Activated T-cell treated with anti-CD3 and anti-CD28 coated beads for 48 hours (primary cell): ENCODE results near the gene CHTF18.
"Not testable (repeated sequence)": the region's sequence is repeated elsewhere in the genome, so short reads cannot be mapped to it uniquely, and the experiment has no call there.

Source experiments
- DNase-seq: peaks from one replicate; pipeline ENCODE4 v3.0.0-alpha.2; 2020; ENCODE audit warnings: low read depth

The CHTF18 gene

DNA sequence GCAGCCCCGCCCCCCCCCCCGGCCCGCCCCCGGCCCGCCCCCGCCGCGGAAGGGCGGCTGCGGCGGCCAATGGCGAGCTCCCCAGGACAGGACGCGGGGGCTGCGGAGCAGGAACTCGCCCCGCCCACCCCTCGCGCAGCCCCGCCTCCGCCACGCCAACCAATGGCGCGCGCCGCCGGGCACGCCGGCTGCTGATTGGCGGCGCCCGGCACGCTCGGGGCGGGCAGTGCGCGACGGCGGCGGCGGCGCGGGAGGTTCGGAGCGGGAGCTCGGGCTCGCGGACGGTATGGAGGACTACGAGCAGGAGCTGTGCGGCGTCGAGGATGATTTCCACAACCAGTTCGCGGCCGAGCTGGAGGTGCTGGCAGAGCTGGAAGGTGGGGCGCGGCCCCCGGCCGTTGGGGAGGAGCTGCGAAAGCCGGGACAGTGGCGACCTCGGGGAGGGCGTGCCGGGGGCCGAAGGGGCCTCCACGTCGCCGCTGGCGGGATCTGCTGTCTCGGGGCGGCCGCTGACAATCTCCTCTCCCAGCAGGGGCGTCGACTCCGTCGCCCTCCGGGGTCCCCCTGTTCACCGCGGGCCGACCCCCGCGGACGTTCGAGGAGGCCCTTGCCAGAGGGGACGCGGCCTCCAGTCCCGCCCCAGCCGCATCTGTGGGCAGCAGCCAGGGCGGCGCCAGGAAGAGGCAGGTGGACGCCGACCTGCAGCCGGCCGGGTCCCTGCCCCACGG lies at the start of gene CHTF18:
Gene CHTF18 (plus strand): TSS at position 222 of the 728 bp plus-strand sequence. CDS start 65 bp downstream, at position 287.
- peak; percentile 96 for DNase-seq

DNA sequence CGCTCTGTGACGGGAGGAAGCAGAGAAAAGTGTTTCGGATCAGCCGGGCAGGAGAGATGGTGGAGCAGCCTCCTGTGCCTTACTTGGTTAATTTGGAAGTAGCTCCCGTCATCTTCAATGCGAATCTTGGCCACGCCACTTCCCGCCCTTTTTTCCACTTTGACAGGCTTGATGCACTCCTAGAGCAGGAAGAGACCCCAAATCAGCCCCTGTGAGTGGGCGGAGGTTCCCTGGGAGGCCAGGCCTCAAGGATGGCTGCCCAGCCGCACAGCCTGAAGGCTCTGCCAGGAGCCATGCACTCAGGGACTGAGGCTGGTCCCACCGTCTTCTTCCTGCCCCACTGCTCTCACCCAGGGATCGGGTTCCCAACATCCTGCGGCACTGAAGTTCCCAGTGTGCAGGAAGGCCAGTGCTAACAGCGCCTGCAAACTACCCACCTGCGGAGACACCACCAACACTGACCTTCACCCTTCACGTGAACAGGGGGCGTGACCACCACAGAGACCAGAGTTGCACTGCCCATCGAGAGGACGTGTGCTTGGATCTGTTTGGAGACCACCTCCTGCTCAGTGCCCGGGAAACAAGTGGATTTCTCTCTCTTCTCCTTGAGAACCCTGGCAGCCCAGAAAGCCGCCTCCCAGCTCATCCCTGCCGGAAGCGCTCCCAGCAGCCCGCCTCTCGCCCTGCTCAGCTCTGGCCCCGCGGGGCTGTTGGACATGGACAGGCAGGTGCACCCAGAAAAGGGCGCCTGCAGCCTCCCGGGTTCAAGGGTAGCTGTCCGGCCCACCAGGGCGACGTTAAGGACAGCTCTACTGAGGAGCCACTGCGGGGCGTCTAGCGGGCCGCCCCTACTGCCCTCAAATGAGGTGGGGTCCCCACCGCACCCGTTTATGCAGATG lies 48.6 kb upstream of the CHTF18 start:
- no peak for DNase-seq

DNA sequence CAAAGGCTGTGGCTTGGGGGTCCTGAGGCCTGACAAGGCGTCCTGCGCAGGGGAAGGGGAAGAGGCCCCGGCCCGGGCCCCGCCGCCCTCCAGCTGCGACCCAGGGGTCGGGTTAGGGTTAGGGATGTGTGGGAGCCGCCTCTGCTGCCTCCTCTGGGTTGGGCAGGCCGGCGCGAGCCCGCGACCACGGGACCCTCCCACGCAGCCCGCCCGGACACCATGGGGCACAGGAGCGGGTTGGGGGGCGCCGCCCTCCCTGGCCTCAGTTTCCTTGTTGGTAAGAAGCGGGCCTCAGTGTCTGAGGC lies 48.0 kb upstream of the CHTF18 start:
- DNase-seq = no peak

DNA sequence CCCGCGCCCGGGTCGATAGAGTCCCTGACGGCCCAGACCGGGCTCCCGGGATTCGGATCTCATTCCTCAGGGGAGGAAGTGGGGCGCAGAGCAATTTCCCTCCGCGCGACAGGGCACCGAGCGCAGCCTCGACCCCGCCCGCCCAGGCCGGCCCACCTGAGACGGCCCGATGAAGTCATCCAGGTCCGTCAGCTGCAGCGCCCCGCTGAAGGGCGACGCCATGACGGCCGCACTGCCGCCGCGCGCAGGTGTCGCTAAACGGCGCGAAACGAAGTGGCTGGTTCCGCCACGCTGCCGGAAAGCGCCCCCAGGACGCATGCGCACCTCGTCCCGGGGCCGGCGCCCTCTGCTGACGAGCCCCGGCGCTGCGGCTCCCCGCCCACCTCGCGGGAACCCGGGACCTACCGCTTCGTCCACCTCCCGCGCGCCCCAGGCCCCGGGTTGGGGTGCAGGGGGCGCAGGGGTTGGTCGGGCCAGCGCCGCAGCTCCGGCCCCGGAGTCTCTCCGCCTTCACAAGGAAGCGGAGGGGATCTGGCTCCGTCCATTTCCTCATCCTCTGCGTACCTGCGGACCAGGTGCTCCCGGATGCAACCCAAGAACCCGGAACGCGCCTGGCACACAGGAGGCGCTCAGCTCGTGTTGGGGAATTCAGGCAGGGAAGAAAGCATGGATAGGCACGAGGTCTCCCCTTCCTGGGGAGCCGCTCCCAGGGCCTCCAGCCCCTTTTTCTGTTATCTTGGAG lies 47.5 kb upstream of the CHTF18 start, which contains the start of gene CIAO3:
Gene CIAO3 (minus strand): TSS at position 234 of the 742 bp plus-strand sequence. CDS start 12 bp downstream, at position 222.
- peak; percentile 93 for DNase-seq

DNA sequence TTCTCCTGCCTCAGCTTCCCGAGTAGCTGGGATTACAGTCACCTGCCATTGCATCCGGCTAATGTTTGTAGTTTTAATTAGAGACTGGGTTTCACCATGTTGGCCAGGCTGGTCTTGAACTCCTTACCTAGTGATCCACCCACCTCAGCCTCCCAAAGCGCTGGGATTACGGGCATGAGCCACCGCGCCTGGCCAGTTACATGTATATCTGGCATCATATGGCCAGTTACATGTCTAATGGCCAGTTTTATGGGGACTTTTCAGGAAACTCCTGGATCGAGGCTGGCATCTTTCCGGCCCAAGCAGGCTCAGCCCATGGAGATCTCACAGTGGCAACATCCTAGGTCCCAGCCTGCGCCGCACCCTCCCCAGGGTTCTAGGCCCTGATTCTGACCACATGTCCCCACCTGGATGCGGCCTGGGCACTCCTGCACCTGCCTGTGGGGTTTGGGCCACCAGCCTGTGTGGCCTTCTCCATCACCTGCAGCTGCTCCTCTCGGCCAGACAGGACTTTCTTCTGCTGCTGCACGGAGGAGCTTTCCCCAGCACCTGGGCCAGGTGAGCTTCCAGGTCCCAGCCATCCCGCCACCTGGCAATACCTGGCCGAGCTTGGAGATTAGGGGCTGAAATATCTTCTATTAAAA lies 46.3 kb upstream of the CHTF18 start:
- no peak for DNase-seq

DNA sequence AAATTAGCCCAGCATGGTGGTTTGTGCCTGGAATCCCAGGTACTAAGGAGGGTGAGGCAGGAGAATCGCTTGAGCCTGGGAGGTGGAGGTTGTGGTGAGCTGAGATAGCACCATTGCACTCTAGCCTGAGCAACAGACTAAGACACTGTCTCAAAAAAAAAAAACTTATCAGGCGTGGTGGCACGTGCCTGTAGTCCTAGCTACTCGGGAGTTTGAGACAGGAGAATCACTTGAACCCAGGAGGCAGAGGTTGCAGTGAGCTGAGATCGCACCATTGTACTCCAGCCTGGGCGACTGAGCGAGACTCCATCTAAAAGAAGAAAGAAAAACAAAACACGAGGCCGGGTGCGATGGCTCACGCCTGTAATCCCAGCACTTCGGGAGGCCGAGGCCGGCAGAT lies 45.5 kb upstream of the CHTF18 start:
- not testable (repeated sequence) for DNase-seq

GRCh38 chr16:743794-744500 lies 44.5 kb upstream of the CHTF18 start:
- DNase-seq = no peak

GRCh38 chr16:745739-746138 lies 42.7 kb upstream of the CHTF18 start:
- no peak for DNase-seq

- no peak for DNase-seq
These were observed 41.8 kb upstream of the CHTF18 start for GRCh38 chr16:746637-747036.

DNA sequence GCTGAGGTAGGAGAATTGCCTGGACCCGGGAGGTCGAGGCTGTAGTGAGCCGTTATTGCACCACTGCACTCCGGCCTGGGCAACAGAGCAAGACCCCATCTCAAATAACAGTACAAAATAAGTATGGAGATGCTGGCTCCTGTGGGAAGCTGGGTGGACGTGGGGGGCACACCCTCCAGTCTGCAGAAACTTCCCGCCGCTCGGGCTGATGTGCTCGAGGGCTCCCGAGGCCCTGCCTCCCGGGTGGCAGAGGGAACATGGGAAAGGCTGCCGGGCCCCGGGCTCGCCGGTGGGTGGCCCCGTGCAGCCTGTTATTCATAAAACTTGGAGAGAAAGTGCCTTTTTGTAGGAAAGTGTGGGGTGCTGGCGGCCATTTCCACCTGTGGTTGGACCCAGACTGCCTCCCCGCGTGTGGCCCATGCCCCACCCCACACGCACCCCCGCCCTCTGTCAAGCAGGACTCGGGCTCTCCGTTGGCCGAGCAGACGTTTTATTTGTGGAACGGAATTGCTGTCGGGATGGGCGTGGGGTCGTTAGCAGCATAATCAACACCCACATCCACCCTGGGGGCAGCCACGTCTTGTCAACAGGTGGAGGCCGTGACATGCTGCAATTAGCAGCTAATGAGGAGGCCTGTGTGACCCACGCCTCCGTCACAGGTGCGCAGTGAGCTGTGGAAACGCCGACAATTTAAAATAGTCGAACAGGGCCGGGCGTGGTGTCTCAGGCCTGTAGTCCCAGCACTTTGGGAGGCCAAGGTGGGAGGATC lies 40.3 kb upstream of the CHTF18 start:
- DNase-seq = no peak

DNA sequence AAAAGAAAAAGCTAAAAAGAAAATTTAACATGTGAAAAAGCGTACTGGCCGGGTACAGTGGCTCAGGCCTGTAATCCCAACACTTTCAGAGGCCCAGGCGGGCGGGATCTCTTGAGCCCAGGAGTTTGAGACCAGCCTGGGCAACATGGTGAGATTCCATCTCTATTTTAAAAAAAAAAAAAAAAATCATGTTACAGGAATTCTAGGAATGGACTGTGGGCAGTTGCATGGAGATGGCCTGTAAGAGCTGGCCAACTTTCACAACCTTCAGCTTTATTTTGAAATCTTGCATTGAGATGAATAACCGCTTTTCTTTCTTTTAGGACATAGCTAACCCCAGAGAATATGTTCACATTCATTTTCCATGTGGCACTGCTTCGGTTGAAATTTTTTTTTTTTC lies 39.4 kb upstream of the CHTF18 start:
- no peak for DNase-seq

GRCh38 chr16:750485-750884 lies 37.9 kb upstream of the CHTF18 start:
- no peak for DNase-seq

GRCh38 chr16:751152-752006 lies 37.0 kb upstream of the CHTF18 start:
- no peak for DNase-seq

DNA sequence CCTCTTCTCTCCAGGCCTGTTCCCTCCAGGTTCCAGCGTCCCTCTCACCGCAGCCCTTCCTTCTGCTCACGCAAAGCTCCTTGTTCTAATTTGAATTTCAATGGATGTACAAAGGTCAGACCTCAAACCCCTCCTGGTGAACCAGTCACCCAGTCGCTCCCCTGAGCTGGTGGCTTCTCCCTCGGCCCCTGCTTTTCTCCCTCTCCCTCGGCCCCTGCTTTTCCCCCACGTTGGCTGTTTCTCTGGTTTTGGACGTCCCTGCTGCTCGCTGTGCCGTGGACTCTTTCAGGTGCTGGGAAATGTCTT lies 36.5 kb upstream of the CHTF18 start:
- no peak for DNase-seq

DNA sequence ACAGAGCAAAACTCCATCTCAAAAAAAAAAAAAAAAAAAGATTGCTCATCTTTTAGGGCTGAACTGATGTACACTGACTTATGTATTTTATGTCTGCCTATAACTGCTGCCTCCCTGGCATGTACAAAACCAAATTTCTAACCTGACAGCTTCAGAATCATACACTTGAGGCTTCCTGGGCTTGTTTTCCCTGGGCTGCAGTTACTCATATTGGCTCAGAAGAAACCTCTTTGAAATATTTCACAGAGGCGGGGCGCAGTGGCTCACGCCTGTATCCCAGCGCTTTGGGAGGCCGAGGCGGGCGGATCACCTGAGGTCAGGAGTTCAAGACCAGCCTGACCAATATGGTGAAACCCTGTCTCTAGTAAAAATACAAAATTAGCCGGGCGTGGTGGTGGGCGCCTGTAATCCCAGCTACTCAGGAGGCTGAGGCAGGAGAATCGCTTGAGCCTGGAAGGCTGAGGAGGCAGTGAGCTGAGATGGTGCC lies 34.3 kb upstream of the CHTF18 start:
- DNase-seq = not testable (repeated sequence)

- DNase-seq = no peak
These were observed 33.8 kb upstream of the CHTF18 start for GRCh38 chr16:754656-755055.

DNA sequence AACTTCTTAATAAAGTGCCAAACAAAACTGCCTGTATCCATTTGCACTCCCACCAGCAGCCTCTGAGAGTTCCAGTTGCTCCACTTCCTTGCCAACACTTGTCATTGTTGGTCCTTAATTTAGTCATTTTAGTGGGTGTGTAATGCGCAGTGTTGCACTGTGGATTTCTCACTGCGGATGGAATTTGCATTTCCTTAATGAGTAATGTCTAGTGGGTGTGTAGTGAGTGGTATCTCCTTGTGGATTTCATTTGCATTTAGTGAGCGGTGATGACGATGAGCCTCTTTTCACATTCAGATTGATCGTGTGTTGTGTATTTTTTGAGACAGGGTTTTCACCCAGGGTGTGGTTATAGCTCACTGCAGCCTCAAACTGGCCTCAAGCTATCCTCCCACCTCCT lies 32.0 kb upstream of the CHTF18 start:
- no peak for DNase-seq

GRCh38 chr16:759110-759910 lies 29.1 kb upstream of the CHTF18 start:
- DNase-seq = no peak

- no peak for DNase-seq
These were observed 28.4 kb upstream of the CHTF18 start for GRCh38 chr16:760065-760464.
